Measurements from ENCODE around the gene SELENOI.
A peak's percentile ranks its signal among the peaks of the same experiment; 100 is the strongest.
"Not testable (repeated sequence)": the region's sequence is repeated elsewhere in the genome, so short reads cannot be mapped to it uniquely, and the experiment has no call there.

SELENOI gene

DNA sequence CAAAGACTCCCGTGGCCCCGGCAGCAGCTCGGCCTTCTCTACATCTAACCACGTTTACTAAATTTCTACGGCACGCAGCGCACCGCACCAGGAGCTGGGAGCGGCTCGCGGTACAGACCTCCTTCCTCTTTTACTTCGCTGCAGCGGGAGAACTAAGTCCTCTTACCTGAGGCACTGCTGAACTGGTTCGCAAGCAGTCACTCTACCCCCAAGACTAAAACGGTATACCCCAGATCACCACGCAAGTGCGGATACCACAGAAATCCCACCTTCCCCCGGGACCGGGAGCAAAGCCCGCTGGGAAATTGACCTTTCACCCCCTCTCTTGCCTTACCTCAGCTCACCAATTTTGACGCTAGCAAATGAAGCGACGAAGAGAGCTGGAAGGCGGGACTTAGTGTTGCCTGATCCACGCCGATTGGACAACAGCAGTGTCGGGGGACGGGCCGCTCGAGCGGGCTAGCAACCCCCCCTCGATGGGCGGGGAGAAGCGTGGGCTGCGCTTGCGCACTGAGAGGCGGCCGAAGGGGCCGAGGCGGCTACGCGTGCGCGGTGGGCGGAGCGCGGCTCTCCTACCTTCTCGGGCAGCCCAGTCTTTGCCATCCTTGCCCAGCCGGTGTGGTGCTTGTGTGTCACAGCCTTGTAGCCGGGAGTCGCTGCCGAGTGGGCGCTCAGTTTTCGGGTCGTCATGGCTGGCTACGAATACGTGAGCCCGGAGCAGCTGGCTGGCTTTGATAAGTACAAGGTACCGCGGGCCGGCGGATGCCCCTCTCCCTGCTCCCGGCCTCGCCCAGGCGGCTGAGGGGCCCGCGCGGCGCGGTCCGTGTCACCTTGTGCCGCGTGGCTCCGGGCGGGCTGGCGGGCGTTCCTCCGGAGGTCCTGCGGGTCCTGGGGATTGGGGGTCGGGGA lies at the start of gene SELENOI:
TSS of gene SELENOI (plus strand) at position 599 of the 909 bp plus-strand sequence. CDS start at position 689, 90 bp downstream.
- DNase-seq, result peak; percentile 98

GRCh38 chr2:26297061-26297460 lies 48.9 kb upstream of the SELENOI start:
- no peak for DNase-seq

- DNase-seq, result no peak
Measured at GRCh38 chr2:26298286-26298637, 47.7 kb upstream of the SELENOI start.

GRCh38 chr2:26298638-26299393 lies 47.1 kb upstream of the SELENOI start:
- DNase-seq, result no peak

DNA sequence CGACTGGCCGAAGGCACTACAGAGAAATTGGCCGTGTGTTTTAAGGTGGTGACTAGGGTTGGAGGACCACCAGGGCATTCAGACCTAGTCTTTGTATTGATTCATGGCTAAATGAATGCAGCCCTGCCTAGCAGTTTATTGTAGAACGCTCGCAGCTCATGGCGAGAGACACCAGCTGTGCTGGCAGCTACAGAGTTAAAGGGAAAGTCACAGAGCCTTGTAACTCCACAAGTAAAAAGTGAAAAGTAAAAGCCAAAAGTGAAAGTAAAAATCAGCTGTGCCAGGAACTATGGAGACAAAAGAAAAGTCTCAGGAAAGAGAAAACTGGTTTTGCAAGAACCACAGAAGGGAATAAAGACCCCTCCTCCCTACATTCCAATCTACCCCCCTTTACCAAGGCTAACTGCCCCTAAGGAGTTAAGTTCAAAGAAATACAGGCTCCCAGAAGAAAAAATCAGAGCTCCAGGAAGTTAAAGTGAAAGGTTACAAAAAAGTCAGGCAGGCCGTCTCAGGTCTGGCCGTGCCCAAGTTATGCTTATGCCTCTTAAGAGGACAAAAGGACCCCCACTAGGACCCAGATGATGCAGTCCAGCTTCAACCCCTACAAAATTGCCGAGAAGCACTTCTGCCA lies 46.4 kb upstream of the SELENOI start:
- DNase-seq, result no peak

DNA sequence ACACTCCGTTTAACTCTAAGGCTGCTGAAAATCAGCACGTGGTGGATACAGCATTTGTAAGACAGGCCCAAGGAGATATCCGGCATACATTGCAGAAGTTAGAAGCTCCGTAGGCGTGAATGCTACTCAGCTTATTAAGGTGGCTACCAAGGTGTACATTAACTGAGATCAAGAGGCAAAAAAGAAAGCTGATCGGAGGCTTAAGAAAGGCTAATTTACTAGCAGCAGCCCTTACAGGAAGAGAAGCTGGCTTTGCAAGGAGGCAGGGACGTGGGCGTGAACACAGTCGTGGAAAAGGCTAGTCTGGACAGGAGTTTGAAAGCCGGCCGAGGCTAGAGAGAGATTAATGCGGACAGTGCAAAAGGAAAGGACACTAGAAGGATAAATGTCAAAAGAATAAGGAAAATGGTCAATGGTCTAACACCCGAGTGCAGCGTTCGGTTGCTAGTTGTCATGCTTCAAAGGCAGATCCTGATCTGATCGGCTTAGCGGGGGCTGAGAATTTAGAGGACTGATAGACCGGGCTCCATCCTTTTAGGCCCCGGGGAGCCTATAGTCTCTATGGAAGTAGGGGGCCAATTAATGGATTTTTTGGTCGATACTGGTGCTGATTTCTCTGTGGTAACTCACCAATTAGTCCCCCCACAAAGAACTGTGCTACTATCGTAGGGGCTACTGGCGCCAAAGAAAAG lies 45.6 kb upstream of the SELENOI start:
- no peak for DNase-seq

- DNase-seq, result no peak
Measured at GRCh38 chr2:26302846-26303245, 43.1 kb upstream of the SELENOI start.

- not testable (repeated sequence) for DNase-seq
Measured at GRCh38 chr2:26305094-26305493, 40.8 kb upstream of the SELENOI start.

DNA sequence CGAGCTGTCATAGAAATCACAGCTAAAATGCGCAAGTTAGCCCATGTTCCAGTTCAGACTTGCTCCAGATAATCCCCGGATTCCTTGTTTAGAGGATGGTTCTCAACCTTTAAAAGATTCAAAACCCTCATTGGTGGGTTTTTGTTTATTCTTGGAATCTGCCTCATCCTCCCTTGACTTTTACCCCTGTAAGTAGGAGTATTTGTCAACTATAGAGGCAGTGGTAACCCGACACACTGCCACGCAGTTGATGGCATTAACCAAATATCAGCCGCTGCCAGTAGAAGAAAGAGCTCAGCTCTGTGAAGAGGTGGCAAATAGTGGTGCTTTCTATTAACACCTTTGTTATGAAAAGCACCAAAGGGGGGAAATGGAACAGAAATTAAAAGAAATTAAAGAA lies 40.4 kb upstream of the SELENOI start:
- no peak for DNase-seq

- no peak for DNase-seq
Measured at GRCh38 chr2:26309921-26310320, 36.0 kb upstream of the SELENOI start.

DNA sequence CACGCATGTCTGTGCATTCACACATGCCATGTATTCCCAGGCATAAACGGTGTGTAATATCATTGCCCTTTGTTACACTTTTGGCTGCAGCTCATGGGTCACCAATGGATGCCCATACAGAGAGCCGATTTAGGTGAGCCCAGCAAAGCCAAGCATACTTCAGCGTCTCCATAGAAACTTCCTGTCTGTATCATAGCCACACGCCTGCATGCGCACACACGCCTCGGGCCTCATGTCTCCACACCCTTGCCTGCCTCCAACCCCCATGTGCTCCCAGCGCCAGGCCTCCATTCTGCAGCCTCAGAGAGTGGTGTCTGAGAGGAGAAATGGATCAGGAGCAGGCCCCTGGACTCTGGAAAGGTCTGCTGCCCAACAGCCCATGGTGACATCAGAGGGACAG lies 33.5 kb upstream of the SELENOI start:
- DNase-seq, result no peak

DNA sequence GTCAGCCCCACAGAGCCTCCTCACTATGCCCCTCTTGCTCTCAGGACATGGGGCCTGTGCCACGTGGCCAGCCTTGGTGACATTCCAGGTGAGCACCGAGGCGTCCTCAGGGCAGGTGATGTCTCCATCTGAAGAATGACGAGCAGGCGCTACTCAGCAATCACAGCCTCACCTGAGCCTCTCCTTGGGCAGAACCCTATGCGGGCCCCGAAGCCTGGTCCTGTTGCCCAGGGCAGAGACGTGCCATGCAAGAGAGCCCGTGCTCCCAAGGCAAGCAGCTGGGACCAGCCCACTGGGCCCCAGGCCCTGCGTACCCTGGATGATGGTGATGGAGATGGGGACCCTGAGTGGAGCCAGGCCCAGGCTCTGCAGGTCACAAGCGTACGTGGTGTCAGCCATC lies 32.5 kb upstream of the SELENOI start:
- no peak for DNase-seq

- DNase-seq, result no peak
Measured at GRCh38 chr2:26314243-26314642, 31.7 kb upstream of the SELENOI start.

GRCh38 chr2:26316041-26316440 lies 29.9 kb upstream of the SELENOI start:
- DNase-seq, result no peak

DNA sequence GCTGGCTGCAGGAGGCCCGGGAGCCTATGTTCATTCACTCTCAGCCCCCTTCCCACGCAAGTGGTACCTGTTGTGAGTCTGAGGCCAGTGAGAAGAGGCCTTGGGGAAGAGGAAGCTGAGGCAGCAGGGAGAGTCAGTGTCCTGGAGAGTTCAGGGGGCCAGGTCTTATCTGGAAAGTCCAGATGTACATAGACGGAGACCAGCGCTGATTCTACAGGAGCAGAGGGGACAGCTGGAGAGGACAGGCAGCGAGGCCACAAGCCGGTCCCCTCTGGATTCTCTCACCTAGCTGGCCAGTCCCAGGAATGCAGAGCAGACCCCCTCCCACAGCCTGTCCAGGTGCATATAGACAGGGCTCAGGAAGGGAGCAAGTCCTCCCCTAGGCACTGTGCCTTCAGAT lies 29.1 kb upstream of the SELENOI start:
- no peak for DNase-seq

- DNase-seq, result peak; percentile 41
Measured at GRCh38 chr2:26317377-26318105, 28.4 kb upstream of the SELENOI start.

DNA sequence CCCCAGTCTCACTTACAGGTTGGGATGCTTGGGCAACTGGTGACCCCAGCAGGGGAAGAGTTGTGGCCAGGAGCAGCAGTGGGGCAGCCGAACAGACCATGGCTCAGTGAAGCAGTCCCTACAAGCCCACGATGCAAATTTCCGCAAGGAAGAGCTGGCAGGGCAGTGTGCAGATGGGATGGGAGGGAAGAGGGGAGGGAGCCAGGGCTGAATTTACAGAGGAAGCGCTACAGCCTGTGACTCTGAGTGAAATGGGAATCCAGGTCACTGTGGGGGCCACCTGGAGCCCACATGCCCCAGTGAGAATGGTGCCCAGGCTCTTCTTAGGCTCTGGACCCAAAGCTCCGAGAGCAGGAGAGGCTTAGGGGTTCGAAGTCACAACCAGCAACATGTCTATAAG lies 27.0 kb upstream of the SELENOI start:
- peak; percentile 35 for DNase-seq

GRCh38 chr2:26324479-26324878 lies 21.5 kb upstream of the SELENOI start:
- not testable (repeated sequence) for DNase-seq

DNA sequence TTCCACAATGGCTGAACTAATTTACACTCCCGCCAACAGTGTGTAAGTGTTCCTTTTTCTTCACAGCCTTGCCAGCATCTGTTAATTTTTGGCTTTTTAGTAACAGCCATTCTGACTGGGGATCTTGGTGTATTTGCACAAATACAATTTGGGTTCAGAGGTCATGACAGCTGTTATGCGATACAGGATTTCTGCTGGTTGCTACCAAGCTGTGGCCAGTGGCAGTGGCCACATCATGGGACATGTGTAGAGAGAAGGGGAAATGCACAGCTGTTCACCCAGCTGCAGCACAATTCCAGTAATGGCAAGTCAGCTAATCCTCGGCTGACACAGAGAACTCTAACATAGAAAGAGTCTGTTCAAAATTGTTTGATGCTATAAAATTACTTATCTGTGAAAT lies 21.0 kb upstream of the SELENOI start:
- DNase-seq, result no peak

DNA sequence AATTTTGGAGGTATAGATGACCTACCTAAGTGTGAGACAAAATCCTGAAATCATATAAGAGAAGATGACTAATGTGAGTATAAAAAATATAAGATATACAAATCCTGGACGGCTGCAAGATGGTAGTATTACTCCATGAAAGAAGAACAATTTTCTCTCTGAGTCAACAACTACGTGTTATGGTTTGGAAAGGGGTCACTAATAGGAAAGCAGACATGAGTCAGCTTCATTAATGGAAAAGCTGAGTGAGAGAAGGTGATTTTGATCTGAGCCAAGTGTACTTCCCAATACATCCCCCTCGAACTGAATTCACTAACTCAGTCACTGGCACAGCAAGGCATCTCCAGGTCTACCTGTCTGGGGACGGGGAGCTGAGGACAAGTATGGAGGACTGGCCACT lies 20.1 kb upstream of the SELENOI start:
- DNase-seq, result no peak

GRCh38 chr2:26326514-26326913 lies 19.4 kb upstream of the SELENOI start:
- no peak for DNase-seq

All from NCI-H446 treated with DMSO at 0.1 percent for 48 hours (cell line).